Thyroid gland (tissue), 4 donors: Measurements from ENCODE around the gene ELFN1.

Experiments used
- POLR2A ChIP-seq, 2 donors: fragments of 450-650 bp; IDR thresholded peaks; one replicate each; pipeline ENCODE4 v1.6.1; 2017; ENCODE audit warnings: antibody characterized with exemption in 2 of 2, mild to moderate bottlenecking in 2 of 2, moderate library complexity in 1 of 2
- TF ChIP-seq, protein P1 (sequence below), 6 experiments: fragments of 200-600 bp in 3 of 6; fragments of 450-650 bp in 3 of 6; sonication (generic) in 3 of 6; IDR thresholded peaks; one replicate each; pipeline ENCODE4 v1.5.1; 2016 to 2019; ENCODE audit warnings: antibody characterized with exemption in 6 of 6, mild to moderate bottlenecking in 2 of 6, inconsistent platforms in 1 of 6, moderate library complexity in 1 of 6

DNA sequence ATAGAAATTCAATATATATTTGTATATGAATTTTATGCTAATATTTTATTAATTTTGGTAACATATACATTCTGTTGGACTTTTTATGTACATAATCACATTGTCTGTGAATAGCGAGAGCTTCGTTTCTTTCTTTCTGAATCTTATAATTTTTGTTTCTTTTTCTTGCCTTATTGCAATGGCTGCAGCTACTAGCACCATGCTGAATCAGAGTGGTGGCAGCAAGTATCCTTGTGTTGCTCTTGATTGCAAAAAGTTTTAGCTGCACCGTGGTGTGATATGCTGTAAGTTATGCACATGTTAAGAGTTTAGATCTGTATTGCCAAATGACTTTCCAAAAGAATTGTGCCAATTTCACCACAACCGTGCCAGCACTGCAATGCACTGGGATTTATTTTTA lies 32.6 kb downstream of the ELFN1 start:
- TF ChIP-seq, protein P1, sequence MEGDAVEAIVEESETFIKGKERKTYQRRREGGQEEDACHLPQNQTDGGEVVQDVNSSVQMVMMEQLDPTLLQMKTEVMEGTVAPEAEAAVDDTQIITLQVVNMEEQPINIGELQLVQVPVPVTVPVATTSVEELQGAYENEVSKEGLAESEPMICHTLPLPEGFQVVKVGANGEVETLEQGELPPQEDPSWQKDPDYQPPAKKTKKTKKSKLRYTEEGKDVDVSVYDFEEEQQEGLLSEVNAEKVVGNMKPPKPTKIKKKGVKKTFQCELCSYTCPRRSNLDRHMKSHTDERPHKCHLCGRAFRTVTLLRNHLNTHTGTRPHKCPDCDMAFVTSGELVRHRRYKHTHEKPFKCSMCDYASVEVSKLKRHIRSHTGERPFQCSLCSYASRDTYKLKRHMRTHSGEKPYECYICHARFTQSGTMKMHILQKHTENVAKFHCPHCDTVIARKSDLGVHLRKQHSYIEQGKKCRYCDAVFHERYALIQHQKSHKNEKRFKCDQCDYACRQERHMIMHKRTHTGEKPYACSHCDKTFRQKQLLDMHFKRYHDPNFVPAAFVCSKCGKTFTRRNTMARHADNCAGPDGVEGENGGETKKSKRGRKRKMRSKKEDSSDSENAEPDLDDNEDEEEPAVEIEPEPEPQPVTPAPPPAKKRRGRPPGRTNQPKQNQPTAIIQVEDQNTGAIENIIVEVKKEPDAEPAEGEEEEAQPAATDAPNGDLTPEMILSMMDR (IDR thresholded peaks at IDR 0.05): no peak
- TF ChIP-seq POLR2A (IDR thresholded peaks at IDR 0.05): no peak
